ENCODE results near the gene LRCOL1.

Gene LRCOL1

GRCh38 chr12:132621657-132622435 lies 11.5 kb upstream of the LRCOL1 start:
- intact Hi-C loops (cut with DNase I), result no loop called here
- no peak for DNase-seq

GRCh38 chr12:132620899-132621656 lies 10.7 kb upstream of the LRCOL1 start:
- DNase-seq, result no peak
- intact Hi-C loops (cut with DNase I), result no loop called here

GRCh38 chr12:132620113-132620898 lies 9.9 kb upstream of the LRCOL1 start:
- intact Hi-C loops (cut with DNase I), result no loop called here
- no peak for DNase-seq

GRCh38 chr12:132619386-132620112 lies 9.2 kb upstream of the LRCOL1 start:
- intact Hi-C loops (cut with DNase I), result no loop called here
- DNase-seq, result no peak

- DNase-seq, result no peak
- intact Hi-C loops (cut with DNase I), result no loop called here
These were observed 8.6 kb upstream of the LRCOL1 start for GRCh38 chr12:132619071-132619385.

- DNase-seq, result no peak
- intact Hi-C loops (cut with DNase I), result no loop called here
These were observed 8.3 kb upstream of the LRCOL1 start, which contains the start of gene P2RX2 for GRCh38 chr12:132618683-132619043. P2RX2 (plus strand) TSS chr12:132618776; CDS start chr12:132618817, 41 bp downstream.

GRCh38 chr12:132617822-132618682 lies 7.7 kb upstream of the LRCOL1 start:
- DNase-seq, result peak in 1 of 42 donors; percentile 28
- intact Hi-C loops (cut with DNase I), result no loop called here

GRCh38 chr12:132617135-132617701 lies 6.8 kb upstream of the LRCOL1 start:
- no peak for DNase-seq
- intact Hi-C loops (cut with DNase I), result no loop called here

- intact Hi-C loops (cut with DNase I), result no loop called here
- no peak for DNase-seq
These were observed 5.2 kb upstream of the LRCOL1 start for GRCh38 chr12:132615579-132616038.

- DNase-seq, result peak; percentile 73 to 95 (median 86)
- intact Hi-C loops (cut with DNase I), result loop anchor here (5.0 kb wide), 1 partner anchor 198 kb away; no protein-coding TSS in a partner anchor
These were observed 4.6 kb upstream of the LRCOL1 start for GRCh38 chr12:132614861-132615578.

GRCh38 chr12:132614029-132614428 lies 3.6 kb upstream of the LRCOL1 start:
- no peak for DNase-seq
- intact Hi-C loops (cut with DNase I), result loop anchor here (5.0 kb wide), 1 partner anchor 197 kb away; no protein-coding TSS in a partner anchor

- intact Hi-C loops (cut with DNase I), result loop anchor here (5.0 kb wide), 1 partner anchor 194 kb away; no protein-coding TSS in a partner anchor
- DNase-seq, result no peak
These were observed 1.2 kb upstream of the LRCOL1 start for GRCh38 chr12:132611620-132612019.

- intact Hi-C loops (cut with DNase I), result loop anchor here (5.0 kb wide), 1 partner anchor 194 kb away; no protein-coding TSS in a partner anchor
These were observed 652 bp upstream of the LRCOL1 start for GRCh38 chr12:132610866-132611602.

GRCh38 chr12:132608231-132609171 lies 1.9 kb downstream of the LRCOL1 start:
- no peak for DNase-seq
- intact Hi-C loops (cut with DNase I), result no loop called here

More at GRCh38 chr12:132610866-132611602, 652 bp upstream of the LRCOL1 start:
- DNase-seq, result no peak

GRCh38 chr12:132606927-132607326 lies 3.5 kb downstream of the LRCOL1 start:
- intact Hi-C loops (cut with DNase I), result no loop called here

More at GRCh38 chr12:132606927-132607326, 3.5 kb downstream of the LRCOL1 start:
- no peak for DNase-seq

Data from head of caudate nucleus (tissue), 42 donors.